K562 (cell line): Measurements from ENCODE around the gene KLHL22. TPM values are rescaled to one million over a fixed set of nuclear protein-coding genes. Genes with fewer than 3 reads are reported as not detected.

ENCODE experiments used
- CHD2 ChIP-seq: IDR thresholded peaks from 2 replicates; pipeline ENCODE4 v1.6.1; 2011; ENCODE audit warnings: low read depth, low read length
- GATAD2A ChIP-seq: fragments of 450-650 bp; IDR thresholded peaks from 2 replicates; pipeline ENCODE4 v1.6.1; 2017
- JUN ChIP-seq, 2 experiments: sonication (generic) in 1 of 2; formaldehyde crosslinking in 1 of 2; IDR thresholded peaks; 2 replicates each; pipeline versions ENCODE4 v1.6.1 to v1.8.0; 2012 to 2022; ENCODE audit warnings: borderline replicate concordance in 2 of 2, mild to moderate bottlenecking in 2 of 2, improper control_type of control experiment in 1 of 2, low read depth in 1 of 2, low read length in 1 of 2, missing genetic modification reagents in 1 of 2
- KDM5B ChIP-seq: fragments of 200-600 bp; sonication (generic); IDR thresholded peaks from 2 replicates; pipeline ENCODE4 v1.6.1; 2012; ENCODE audit warnings: low read depth, mild to moderate bottlenecking, moderate library complexity, low read length, control low read depth, inconsistent platforms; ENCODE audit not compliant: insufficient replicate concordance
- NUFIP1 ChIP-seq: fragments of 450-650 bp; IDR thresholded peaks from 2 replicates; pipeline ENCODE4 v1.6.1; 2018; ENCODE audit not compliant: partially characterized antibody
- PHF8 ChIP-seq: fragments of 200-600 bp; sonication (generic); IDR thresholded peaks from 2 replicates; pipeline ENCODE4 v1.6.1; 2012; ENCODE audit warnings: mixed run types, mild to moderate bottlenecking, inconsistent platforms, low read length, moderate library complexity, borderline replicate concordance
- RBFOX2 ChIP-seq: fragments of 200-400 bp; formaldehyde crosslinking; IDR thresholded peaks from 2 replicates; pipeline ENCODE4 v1.6.1; 2017; ENCODE audit warnings: low read depth, mild to moderate bottlenecking, low read length, moderate library complexity
- ZNF224 ChIP-seq: sonication (generic); formaldehyde crosslinking; IDR thresholded peaks from 2 replicates; pipeline ENCODE4 v1.8.0; 2022; ENCODE audit warnings: mild to moderate bottlenecking, missing genetic modification reagents
- polyA plus RNA-seq, 8 experiments: library from polyadenylated mRNA; depleted of rRNA in 4 of 8; stranded (reverse) in 5 of 8; unstranded in 3 of 8; fragments of >200 nt; fragmentation: Nextera tagmentation in 2 of 8; fragmentation: Illumina TruSeq in 1 of 8; extraction: Ambion mirVana in 2 of 8; extraction: Trizol in 1 of 8; gene quantifications; 2 replicates each; pipeline versions ENCODE4 v1.2.1 to v1.2.3, GENCODE V29; 2011 to 2014; ENCODE audit warnings: inconsistent platforms in 1 of 8, missing spikeins in 1 of 8
- total RNA-seq, 7 experiments: library from RNA; depleted of rRNA in 6 of 7; stranded (reverse); fragments of >200 nt in 6 of 7; fragmentation: Illumina TruSeq in 2 of 7; extraction: Trizol in 2 of 7; gene quantifications; 2 replicates each; pipeline versions ENCODE4 v1.2.1 to v1.2.3, GENCODE V29; 2011 to 2021; ENCODE audit warnings: low replicate concordance in 1 of 7
- TF ChIP-seq, protein P1 (sequence below): sonication (generic); IDR thresholded peaks from 2 replicates; pipeline ENCODE4 v1.6.1; 2016
- TF ChIP-seq, protein P2 (sequence below): fragments of 450-650 bp; conservative IDR thresholded peaks from 2 replicates; pipeline ENCODE4 v1.6.1; 2016; ENCODE audit warnings: missing genetic modification characterization, low read depth, mild to moderate bottlenecking, missing compliant biosample characterization, moderate library complexity
- TF ChIP-seq, protein P3 (sequence below): fragments of 250-450 bp; sonication (Bioruptor Pico); IDR thresholded peaks from 2 replicates; pipeline ENCODE4 v1.4.0; 2020
- TF ChIP-seq, protein P4 (sequence below): sonication (generic); formaldehyde crosslinking; IDR thresholded peaks from 2 replicates; pipeline ENCODE4 v1.9.0; 2022; ENCODE audit warnings: mild to moderate bottlenecking, missing genetic modification reagents
- TF ChIP-seq, protein P5 (sequence below): sonication (generic); formaldehyde crosslinking; IDR thresholded peaks from 2 replicates; pipeline ENCODE4 v1.5.0; 2020; ENCODE audit warnings: missing genetic modification reagents

Gene KLHL22
- total and polyA plus RNA-seq, 9 of the 15 experiments (the other 6 are each of a cell fraction or from before 2014, with no cell fraction given): 1.3 to 25.6 (median 15.2) TPM

DNA sequence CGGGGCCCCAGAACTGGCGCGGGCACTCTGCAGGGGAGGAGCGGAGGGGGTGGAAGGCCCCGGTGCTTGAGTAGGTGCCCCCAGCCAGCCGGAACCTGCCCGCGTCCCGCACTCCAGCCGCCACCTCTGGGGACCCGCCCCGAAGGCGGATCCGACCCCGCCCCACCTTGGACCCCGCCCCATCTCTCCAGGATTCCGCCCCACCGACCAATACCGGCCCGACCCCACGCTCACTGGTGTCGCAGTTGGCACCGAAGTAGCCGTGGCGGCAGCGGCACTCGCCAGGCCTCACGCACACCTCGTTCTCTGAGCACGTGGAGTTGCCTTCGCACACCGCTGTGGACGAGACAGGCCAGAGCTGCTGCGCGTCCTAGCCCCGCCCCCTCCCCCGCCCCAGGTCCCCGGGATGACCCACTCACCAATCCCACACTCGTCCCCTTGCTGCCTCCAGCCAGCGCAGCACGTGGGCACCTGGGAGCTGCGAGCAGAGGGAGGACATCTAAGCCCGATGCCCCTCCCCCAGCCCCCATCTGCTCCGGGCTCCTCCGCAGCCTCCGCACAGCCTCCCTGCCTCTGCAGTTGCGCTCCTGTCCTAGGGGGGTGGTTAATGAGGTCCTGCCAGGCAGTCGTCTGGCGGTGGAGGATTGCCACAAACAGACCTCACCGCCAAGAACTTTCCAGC is 63.9 kb downstream of the KLHL22 start (continued):
- TF ChIP-seq, protein P1, sequence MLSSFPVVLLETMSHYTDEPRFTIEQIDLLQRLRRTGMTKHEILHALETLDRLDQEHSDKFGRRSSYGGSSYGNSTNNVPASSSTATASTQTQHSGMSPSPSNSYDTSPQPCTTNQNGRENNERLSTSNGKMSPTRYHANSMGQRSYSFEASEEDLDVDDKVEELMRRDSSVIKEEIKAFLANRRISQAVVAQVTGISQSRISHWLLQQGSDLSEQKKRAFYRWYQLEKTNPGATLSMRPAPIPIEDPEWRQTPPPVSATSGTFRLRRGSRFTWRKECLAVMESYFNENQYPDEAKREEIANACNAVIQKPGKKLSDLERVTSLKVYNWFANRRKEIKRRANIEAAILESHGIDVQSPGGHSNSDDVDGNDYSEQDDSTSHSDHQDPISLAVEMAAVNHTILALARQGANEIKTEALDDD: no peak
- TF ChIP-seq RBFOX2 (0 out of 2 replicates have a peak, but pooled peaks have one; percentile 4), JUN (IDR thresholded peaks at IDR 0.05; ENCODE audit: borderline replicate concordance, low read depth, low read length) (no peak), JUN (CRISPR knock-in tag; IDR thresholded peaks at IDR 0.05; ENCODE audit: borderline replicate concordance) (0 out of 2 replicates have a peak, but pooled peaks have one; percentile 65), NUFIP1 (no peak), GATAD2A (no peak), KDM5B (no peak), PHF8 (no peak), ZNF224 (CRISPR knock-in tag) (no peak), CHD2 (no peak)
- TF ChIP-seq, protein P2, sequence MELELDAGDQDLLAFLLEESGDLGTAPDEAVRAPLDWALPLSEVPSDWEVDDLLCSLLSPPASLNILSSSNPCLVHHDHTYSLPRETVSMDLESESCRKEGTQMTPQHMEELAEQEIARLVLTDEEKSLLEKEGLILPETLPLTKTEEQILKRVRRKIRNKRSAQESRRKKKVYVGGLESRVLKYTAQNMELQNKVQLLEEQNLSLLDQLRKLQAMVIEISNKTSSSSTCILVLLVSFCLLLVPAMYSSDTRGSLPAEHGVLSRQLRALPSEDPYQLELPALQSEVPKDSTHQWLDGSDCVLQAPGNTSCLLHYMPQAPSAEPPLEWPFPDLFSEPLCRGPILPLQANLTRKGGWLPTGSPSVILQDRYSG: no peak
- TF ChIP-seq, protein P3, sequence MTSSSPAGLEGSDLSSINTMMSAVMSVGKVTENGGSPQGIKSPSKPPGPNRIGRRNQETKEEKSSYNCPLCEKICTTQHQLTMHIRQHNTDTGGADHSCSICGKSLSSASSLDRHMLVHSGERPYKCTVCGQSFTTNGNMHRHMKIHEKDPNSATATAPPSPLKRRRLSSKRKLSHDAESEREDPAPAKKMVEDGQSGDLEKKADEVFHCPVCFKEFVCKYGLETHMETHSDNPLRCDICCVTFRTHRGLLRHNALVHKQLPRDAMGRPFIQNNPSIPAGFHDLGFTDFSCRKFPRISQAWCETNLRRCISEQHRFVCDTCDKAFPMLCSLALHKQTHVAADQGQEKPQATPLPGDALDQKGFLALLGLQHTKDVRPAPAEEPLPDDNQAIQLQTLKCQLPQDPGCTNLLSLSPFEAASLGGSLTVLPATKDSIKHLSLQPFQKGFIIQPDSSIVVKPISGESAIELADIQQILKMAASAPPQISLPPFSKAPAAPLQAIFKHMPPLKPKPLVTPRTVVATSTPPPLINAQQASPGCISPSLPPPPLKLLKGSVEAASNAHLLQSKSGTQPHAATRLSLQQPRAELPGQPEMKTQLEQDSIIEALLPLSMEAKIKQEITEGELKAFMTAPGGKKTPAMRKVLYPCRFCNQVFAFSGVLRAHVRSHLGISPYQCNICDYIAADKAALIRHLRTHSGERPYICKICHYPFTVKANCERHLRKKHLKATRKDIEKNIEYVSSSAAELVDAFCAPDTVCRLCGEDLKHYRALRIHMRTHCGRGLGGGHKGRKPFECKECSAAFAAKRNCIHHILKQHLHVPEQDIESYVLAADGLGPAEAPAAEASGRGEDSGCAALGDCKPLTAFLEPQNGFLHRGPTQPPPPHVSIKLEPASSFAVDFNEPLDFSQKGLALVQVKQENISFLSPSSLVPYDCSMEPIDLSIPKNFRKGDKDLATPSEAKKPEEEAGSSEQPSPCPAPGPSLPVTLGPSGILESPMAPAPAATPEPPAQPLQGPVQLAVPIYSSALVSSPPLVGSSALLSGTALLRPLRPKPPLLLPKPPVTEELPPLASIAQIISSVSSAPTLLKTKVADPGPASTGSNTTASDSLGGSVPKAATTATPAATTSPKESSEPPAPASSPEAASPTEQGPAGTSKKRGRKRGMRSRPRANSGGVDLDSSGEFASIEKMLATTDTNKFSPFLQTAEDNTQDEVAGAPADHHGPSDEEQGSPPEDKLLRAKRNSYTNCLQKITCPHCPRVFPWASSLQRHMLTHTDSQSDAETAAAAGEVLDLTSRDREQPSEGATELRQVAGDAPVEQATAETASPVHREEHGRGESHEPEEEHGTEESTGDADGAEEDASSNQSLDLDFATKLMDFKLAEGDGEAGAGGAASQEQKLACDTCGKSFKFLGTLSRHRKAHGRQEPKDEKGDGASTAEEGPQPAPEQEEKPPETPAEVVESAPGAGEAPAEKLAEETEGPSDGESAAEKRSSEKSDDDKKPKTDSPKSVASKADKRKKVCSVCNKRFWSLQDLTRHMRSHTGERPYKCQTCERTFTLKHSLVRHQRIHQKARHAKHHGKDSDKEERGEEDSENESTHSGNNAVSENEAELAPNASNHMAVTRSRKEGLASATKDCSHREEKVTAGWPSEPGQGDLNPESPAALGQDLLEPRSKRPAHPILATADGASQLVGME (CRISPR knock-in tag): no peak
- TF ChIP-seq, protein P4, sequence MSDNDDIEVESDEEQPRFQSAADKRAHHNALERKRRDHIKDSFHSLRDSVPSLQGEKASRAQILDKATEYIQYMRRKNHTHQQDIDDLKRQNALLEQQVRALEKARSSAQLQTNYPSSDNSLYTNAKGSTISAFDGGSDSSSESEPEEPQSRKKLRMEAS (CRISPR knock-in tag): peak; percentile 84
- TF ChIP-seq, protein P5, sequence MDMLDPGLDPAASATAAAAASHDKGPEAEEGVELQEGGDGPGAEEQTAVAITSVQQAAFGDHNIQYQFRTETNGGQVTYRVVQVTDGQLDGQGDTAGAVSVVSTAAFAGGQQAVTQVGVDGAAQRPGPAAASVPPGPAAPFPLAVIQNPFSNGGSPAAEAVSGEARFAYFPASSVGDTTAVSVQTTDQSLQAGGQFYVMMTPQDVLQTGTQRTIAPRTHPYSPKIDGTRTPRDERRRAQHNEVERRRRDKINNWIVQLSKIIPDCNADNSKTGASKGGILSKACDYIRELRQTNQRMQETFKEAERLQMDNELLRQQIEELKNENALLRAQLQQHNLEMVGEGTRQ: peak; percentile 19; the same call in 1 of the 2 replicates
